GM18907 (cell line): ENCODE results near the gene POLE3.
"Not testable (repeated sequence)": the region's sequence is repeated elsewhere in the genome, so short reads cannot be mapped to it uniquely, and the experiment has no call there.

Source experiments
- ATAC-seq: cut with Tn5 transposase; IDR thresholded peaks from one replicate; pipeline ENCODE4 v1.9.1; 2021; ENCODE audit warnings: mild to moderate bottlenecking, moderate library complexity; ENCODE audit not compliant: unreplicated experiment

The POLE3 gene

DNA sequence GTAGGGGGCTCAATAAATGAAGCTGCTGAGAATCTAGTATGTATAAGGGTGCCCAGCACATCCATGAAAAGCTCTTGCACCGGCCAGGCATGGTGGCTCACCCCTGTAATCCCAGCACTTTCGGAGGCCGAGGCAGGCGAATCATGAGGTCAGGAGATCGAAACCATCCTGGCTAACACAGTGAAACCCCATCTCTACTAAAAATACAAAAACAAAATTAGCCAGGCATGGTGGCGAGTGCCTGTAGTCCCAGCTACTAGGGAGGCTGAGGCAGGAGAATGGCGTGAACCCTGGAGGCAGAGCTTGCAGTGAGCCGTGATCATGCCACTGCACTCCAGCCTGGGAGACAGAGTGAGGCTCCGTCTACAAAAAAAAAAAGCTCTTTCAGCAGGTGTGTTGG lies 4.1 kb downstream of the POLE3 start:
- not testable (repeated sequence) for ATAC-seq

DNA sequence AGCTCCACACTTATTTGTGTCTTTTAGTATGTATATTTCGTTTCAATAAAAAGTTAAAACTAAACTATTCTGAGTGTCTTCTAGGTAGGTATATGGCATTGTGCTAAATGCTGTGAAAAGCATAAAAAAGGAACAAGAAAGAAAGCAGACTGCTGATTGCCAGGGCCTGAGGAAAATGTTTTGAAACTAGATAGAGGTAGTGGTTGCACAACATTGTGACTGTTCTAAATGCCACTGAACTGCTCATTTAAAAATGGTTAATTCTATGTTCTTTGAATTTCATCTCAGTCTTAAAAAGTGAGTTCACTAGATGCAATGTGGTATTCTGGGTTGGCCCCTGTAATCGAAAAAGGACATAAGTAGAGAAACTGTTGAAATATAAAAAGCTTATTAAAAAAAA lies 6.8 kb downstream of the POLE3 start:
- ATAC-seq = no peak

DNA sequence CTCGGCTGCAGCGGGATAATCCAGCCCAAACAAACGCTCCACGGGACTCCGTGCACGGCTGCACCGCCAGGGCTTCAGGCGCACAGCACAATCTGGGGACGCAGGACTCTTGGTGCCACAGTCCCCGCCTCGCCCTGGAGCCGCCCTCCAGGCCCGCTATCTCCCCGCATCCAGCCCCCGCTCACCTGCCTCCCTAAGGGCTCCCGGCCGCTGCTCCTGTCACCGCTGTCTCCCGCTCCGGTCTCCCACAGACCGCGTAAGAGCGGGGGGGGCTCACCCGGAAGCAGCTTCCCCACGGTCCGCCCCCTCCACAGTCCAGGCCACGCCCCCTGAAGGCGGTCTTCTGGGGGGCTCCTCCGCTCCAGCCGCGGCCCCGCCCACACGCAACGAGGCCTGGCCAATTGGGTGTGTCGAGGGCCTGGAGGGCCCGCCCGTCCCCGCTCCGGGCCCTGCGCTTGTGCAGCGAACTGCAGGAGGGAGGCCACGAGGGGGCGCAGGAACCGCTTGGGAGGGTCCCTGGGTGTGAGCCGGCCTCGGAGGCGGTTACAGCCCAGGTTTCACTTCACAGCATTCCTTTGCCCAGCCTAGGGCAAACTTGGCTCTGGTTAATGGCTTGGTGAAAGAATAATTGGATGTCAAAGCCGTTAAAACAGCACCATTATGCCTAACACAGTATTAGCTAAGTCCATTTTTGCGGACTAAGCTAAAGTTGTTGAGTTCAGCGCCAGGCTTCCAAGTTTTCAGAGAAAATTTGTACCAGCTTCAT lies 9.3 kb downstream of the POLE3 start, which contains the start of gene ALAD:
Gene ALAD (minus strand): TSS at position 258 of the 766 bp plus-strand sequence. CDS start 7,725 bp downstream, outside the sequence.
- ATAC-seq = peak; percentile 98

DNA sequence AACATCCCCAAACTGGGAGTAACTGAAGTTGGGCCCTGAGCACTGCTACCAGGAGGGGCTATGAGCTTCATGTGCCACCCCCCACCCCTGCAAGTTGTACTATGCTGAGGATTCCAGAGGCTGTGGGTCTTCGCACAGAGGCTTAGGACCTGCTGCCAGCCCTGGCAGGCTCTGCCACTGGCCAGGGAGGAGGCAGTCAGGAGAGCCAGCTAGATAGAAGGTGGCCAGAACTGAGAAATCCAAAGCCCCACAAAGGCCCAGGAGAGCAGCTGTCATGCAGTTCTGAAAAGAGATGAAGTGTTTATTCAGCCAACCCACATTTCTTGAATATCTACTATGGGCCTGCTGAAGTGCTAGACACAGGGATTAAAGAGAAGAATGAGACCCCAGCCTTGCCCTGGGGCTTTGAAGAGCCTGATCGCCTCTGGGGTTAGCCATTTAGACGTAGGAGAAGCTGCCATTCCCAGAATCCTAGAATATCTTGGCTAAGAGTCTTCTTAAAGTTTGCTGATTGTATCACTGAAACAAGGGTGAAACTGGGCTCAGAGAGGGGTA lies 10.8 kb downstream of the POLE3 start:
- ATAC-seq = no peak

DNA sequence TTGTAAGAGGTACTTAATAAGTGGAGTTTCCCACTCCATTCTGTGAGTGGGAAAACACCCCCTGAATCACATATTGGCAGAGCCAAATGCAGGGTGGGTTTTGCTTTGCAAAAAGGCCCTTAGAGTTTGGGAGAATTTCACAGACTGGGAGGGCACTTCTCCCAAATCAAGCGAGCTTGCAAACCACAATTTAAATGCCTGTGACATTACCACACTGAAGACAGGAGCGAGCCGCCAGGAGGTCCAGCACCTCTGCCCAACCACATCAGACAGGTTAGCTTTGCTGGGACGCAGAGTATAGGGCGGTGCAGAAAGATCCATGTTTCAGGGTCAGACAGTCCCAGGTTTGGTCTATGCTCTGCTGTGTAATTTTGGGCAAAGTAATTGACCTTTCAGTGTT lies 11.7 kb downstream of the POLE3 start:
- ATAC-seq = no peak

DNA sequence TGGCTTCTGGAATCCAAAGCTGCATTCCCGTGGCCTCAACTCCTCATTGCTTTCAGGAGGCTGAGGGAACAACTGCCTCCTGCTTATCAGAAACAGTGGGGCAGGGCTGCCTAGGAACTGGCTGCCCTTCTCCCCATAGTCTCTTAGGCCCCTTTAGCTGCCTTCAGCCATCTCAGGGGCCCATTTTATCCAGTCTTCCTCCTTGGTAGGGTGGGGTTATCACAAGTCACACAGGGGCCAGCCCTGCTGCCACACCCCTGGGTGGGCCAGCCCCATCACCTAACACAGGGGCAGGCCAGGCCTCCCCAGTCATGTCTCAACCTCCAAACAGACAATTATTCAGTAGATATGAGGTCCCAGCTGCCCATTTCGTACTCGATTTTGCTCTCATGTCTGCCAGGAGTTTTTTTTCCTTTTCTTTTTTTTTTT lies 13.3 kb downstream of the POLE3 start:
- no peak for ATAC-seq

DNA sequence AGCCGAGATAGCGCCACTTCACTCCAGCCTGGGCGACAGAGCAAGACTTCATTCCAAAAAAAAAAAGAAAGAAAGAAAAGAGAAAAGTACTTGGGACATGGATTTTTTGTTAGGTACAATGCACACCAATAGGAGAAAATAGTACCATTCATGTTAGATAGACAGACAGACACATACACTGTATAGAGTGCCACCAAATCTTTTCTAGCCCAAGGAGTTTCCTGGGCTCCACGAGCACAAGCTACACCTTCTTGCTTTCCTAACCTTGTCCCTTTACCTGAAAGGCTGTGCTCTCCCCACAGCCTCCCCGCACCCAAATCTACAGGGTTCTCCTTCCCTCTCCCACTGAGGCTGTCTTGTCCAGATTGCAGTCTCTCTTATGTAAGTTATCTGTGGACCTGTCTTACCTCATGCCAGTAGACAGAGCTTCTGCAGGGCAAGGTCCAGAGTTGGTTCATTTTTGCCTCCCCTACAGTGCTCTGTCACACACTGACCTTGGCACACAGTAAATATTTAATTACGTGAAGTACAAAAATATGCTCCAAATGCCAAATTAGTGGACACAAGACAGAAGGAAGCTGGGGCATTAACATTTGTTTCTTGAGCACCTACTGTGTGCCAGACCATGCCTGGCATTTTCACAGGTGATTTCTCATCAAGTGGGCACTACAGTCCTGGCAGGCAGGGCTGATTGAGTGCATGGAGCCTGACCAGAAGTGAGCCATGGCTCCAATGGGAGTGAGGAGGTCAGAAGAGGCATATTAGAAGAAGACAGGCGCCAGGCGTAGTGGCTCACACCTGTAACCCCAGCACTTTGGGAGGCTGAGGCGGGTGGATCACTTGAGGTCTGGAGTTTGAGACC lies 15.2 kb downstream of the POLE3 start:
- no peak for ATAC-seq

DNA sequence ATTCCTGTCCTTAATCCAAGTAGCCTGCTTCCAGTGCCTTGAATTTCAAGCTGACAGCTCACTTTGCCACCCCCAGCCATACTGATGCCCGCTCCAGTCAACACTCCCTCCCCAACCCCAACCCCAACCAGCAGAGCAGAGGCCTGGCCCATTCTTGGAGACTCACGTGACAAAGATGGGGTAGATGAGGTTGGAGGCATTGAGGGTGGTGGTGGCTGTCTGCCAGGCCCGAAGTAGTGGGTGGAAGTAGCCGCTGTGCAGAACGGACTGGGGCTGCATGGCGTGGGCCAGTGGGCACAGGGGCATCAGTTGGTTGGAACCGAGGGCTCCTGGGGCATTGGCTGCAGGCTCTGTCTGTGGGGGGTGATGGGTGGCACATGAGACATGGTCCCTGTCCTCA lies 17.2 kb downstream of the POLE3 start:
- no peak for ATAC-seq

DNA sequence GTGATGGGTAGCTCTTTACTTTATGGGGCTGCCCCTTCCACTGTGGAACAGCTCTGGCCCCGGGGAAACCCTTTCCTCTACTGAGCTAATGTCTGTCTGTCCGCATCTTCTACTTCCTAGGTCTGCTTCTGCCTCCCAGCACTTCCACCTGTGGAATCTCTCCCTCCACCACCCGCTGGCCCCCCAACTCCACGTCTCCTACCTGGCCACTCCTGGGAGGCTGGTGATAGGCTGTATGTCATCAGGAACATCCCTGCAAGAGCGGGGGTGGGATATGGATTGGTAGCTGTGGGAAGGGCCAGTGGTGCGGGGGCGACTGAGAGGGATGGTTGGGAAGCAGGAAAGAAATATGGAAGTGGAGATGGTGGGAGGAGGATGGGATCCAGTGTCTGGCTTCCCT lies 18.6 kb downstream of the POLE3 start:
- ATAC-seq = no peak

DNA sequence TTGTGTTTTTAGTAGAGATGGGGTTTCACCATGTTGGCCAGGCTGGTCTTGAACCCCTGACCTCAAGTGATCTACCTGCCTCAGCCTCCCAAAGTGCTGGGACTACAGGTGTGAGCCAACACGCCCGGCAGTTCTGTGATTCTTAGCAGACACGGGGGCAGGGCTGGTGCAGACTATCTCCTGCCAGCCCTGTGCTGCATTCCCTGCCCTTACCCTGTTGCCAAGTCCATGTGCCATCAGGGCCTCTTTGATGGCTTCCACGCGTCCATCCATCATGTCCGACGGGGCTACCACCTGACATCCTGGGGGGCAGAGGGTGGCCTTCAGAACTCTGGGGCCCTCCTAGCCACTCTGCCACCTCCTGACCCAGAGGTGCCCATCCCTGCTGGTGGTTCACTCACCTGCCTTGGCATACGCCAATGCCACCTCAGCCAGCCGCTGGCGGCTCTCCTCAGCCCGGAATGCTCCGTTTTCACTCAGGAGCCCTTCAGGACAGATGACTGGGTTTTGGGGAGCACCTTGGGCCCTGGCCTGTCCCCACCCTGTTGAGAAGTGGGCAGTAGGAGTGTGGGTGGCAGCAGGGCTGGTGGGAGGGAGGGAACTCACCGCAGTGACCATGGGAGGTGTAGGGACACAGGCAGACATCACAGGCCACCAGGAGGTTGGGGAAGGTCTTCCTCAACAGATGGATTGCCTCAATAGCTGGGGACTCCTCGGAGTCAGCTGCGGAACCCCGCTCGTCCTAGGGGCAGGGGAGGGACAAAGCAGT lies 20.1 kb downstream of the POLE3 start:
- no peak for ATAC-seq

DNA sequence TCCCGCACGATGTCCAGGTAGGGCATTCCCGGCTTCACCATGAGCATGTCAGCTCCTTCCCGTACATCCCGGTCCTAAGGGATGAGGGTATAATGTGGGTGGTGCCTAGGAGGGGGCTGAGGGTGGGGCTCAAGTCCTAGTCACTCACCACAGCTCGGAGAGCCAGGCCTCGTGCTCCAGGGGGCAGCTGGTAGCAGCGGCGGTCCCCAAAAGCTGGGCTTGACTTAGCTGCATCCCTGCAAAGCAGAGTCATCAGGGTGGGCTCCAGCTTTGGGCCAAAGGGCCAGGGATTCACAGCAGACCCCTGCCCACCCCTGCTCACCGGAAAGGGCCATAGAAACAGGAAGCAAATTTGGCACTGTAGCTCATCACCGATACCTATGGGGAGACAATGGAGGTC lies 21.0 kb downstream of the POLE3 start:
- ATAC-seq = no peak

DNA sequence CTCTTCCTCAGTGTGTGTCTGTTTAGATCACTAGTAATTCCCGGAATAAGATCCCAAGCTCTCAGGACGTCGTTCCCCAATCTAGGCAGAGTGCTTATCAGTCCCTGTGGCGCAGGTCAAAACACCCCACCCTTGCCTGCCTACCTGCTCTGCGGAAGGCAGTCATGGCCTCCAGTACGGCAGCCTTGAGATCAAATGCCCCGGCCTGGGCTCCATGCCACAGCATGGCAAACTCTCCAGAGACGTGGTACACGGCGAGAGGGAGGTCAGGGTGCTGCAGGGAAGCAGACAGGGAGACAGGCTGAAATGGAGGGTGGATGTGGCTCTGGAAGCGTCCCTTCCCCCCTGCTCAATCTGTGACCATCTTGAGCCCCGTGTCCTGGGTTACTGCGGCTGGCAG lies 21.6 kb downstream of the POLE3 start:
- ATAC-seq = no peak

DNA sequence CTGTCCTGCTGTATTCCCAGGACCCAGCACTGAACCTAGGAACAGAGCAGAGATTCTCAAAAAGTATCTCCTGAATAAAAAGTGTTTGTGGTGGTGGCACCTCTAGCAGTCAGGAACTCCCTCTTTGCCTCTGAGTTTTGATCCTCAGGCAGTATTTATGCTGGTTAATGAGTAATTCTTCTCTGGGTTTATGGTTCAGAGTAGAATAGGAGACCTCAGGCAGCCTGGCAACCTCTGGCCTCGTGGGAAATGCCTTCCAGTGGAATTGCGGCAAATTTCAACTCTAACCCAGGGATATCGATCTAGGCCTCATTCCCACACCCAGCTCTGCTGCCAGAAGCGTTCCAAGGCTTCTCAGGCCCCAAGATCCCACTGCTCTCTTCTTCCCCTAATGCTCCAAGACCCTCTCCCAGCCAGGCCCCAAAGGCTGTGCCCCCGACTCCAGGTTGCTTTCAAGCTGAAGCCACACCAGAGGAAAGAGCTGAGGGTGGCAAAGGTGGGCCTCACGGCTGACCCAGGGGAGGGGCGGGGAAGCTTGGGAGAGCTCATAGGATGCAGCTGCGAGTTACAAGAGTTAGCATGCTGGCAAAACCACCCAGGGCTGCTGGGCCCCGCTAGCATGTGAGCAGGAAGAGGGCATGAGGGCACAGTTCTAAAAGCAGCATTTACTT lies 22.8 kb downstream of the POLE3 start:
- no peak for ATAC-seq

DNA sequence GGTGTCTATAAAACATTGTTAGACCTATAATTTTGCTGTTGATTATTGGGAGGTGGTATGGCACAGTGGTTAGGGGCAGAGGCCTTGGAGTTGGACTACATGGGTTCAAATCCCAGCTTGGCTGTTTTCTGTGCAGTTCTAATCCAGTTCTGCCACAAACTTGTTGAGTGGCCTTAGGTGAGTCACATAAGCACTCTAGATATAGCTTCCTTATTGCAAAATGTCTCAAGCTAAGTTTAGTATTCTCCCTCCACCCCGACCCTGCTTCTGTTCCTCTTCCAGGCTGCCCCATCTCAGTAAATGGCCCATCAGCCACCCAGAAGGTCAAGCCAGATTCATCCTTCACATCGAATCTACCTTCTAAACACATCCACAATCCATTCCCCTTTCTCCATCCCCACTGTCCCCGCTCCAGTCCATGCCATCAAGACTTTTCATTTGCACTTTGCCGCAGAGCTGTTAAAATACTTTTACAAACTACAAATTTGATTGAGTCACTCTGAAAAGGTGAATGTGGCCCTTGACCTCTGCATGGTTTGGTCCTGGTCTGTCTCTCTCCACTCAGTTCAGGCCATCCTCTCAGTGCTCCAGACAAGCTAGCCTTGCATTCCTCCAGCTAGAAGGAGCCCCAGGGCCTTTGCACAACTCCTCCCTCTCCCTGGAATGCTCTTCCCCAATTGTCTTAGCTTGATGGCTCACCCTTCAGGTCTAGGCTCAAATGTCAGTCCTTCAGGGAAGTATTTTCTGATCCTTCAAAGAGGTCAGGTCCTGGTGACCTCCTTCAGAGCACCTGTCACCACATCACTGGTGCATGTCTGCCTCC lies 23.7 kb downstream of the POLE3 start:
- ATAC-seq = no peak

DNA sequence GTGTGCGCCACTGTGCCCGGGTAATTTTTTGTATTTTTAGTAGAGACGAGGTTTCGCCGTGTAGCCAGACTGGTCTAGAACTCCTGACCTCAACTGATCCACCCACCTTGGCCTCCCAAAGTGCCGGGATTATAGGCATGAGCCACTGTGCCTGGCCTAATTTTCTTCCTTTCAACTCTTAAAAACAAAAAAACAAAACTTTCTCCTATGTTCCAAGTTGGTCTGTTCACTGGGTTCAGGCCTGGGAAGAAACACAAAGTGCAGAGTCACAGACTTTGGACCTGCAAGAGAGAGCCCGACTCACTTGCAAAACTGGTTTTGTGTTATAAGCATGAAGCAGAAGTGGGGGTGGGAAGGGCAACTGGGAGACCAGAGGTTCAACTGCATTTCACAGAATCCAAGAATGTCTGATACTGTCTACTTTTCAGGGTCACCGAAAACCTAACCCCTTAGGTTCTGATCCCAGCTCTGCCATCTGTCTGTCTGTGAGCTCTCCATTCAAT lies 28.5 kb downstream of the POLE3 start:
- no peak for ATAC-seq

DNA sequence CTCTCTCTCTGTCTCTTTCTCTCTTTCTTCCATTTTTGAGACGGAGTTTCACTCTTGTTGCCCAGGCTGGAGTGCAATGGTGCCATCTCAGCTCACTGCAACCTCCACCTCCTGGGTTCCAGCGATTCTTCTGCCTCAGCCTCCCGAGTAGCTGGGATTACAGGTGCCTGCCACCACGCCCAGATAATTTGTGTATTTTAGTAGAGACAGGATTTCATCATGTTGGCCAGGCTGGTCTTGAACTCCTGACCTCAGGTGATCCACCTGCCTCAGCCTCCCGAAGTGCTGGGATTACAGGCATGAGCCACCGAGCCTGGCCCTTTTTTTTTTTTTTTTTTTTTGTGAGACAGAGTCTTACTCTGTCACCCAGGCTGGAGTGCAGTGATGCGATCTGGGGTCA lies 29.0 kb downstream of the POLE3 start:
- not testable (repeated sequence) for ATAC-seq

DNA sequence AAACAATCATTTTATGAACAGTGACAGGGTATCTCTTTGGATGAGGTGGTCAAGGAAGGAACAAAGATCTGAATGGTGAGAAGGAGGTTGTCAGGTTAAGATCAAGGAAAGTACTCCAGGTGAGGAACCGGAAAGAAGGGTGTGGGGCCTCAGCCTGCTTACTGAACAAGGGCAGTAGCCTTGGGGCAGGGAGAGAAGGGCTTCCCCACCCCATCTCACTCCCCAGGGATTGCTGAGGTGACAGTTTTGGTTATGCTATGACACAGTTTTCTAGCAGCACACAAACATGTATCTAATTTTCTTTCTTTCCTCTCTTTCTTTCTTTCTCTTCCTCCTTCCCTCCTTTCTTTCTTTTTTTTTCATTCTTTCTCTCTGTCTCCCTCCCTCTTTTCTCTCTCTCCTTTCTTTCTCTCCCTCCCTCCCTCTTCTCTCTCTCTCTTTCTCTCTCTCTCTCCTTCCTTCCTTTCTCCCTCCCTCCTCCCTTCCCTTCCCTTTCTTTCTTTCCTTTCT lies 29.6 kb downstream of the POLE3 start:
- peak; percentile 66 for ATAC-seq

DNA sequence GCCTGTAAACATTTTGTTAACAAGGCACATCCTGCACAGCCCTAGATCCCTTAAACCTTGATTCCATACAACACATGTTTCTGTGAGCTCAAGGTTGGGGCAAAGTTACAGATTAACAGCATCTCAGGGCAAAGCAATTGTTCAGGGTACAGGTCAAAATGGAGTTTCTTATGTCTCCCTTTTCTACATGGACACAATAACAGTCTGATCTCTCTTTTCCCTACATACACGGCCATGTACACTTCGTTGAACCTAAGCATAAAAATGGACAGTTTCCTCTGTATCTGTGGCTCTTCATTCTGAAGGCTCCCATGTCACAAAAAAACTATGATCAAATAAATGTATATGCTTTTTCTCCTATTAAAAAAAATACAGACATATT lies 30.7 kb downstream of the POLE3 start:
- ATAC-seq = not testable (repeated sequence)
